ENCODE data around the gene TACC2.

DNA sequence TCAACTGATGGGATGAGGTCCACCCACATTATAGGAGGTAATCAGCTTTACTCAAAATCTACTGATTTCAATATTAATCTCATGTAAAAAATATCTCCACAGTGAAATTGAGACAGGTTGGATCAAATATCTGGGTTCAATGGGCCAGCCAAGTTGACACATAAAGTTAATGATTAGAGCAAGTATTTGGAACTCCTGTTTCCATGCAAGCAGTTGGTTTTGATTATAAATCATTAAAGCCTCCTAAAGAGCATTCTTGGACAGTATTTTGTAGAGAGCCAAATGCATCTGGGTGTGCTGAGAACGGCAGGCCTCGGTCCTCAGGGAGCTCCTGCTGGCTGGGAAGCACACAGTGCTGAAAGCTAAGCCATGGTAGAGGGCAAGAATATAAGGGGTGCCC is 155.2 kb downstream of the TACC2 start:
- TF ChIP-seq, protein P1, sequence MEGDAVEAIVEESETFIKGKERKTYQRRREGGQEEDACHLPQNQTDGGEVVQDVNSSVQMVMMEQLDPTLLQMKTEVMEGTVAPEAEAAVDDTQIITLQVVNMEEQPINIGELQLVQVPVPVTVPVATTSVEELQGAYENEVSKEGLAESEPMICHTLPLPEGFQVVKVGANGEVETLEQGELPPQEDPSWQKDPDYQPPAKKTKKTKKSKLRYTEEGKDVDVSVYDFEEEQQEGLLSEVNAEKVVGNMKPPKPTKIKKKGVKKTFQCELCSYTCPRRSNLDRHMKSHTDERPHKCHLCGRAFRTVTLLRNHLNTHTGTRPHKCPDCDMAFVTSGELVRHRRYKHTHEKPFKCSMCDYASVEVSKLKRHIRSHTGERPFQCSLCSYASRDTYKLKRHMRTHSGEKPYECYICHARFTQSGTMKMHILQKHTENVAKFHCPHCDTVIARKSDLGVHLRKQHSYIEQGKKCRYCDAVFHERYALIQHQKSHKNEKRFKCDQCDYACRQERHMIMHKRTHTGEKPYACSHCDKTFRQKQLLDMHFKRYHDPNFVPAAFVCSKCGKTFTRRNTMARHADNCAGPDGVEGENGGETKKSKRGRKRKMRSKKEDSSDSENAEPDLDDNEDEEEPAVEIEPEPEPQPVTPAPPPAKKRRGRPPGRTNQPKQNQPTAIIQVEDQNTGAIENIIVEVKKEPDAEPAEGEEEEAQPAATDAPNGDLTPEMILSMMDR (conservative IDR thresholded peaks at IDR 0.05) = no peak
- TF ChIP-seq ZFX (IDR thresholded peaks at IDR 0.05) = no peak
